DLD1 (cell line): ENCODE results near the gene INO80C.

ENCODE experiments used
- in situ Hi-C: cut with HindIII; loops from 2 replicates; pipeline ENCODE4 v1.10.0; 2017; ENCODE audit warnings: low sequenced_read_pairs

The INO80C gene, protein sequence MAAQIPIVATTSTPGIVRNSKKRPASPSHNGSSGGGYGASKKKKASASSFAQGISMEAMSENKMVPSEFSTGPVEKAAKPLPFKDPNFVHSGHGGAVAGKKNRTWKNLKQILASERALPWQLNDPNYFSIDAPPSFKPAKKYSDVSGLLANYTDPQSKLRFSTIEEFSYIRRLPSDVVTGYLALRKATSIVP

DNA sequence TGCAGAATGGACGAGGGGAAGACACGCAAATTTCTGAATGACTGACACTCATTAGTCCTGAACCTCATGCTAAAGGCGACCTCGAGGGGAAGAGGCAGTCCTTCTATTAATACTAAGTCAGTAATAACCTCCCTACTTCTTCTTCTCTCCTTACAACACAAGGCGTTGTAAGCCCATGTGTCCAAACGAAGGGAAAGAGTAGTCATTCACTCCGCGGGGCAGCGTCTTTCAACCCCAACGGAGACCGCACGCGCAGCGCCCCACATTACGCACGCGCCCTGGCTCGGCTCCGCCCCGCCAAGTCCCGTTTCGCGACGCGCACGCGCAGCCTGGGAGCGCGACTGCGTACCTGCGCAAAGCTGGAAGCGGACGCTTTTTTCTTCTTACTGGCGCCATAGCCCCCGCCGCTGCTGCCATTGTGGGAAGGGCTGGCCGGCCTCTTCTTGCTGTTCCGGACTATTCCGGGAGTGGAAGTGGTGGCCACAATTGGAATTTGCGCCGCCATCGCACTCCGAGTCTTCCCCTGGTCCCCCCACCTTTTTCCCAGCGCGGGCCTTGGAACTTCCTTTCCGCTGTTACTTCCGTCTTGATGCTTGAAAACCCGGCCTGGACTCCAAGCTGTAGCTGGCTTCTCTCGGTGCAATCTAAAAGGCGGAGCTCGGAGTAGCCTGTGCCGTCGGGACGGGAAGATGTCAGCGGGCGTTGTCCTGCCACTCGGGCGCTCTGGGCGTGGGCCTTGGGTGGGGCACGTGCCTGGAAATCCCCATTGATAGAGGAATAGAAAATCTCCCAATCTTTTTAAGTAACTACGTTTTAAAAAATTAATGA, at the start of gene INO80C:
TSS of gene INO80C (minus strand) at position 591 of the 828 bp plus-strand sequence. CDS start at position 505, 86 bp downstream.
- in situ Hi-C loops = no loop called here

DNA sequence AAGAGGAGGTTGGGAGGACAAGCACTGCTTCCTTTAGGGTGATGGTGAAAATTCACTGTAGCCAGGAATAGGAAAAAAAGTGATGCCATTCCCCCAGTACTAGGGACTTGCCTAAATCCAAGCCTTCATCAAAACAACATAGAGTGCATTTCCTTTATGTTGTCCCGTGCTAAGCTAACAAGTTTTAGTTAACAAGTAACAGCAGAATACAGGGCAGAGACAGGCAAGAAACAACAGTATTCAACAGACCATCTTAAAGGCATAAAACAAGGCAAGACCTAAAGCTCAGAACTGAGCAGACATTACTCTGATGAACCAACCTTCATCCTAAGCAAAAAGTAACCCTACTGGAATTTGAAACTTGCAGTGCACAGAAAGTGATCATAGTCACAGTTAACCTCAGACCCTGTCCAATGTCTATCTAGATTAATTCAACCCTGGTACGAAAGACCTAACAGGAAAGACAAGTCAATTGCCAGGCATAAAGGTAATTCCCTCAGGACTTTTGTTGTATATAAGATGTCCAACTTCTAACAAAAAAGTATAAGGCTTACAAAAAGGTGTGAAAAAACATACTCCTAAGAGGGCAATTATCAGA, 49.3 kb upstream of the INO80C start:
- in situ Hi-C loops = no loop called here

- in situ Hi-C loops = no loop called here
Observed at GRCh38 chr18:35542356-35542755, 44.6 kb upstream of the INO80C start.

GRCh38 chr18:35535297-35535696, 37.5 kb upstream of the INO80C start:
- in situ Hi-C loops = no loop called here

DNA sequence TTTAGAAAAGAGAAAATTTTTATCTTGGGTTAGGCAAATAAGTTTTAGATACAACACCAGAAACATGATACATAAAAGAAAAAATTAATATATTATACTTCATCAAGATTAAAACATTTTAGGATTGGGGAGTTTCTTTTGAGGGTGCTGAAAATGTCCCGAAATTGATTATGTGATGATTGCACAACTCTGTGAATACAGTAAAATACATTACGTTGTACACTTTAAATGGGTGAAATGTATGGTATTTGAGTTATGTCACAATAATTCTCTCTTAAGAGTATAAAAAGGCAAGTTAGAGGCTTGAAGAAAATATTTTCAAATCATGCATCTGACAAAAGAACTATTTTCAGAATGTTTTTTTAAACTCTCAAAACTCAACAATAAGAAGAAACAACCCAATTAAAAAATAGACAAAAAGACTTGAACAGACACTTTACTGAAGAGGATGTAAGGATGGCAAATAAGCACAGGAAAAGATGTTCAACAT, 36.2 kb upstream of the INO80C start:
- in situ Hi-C loops = no loop called here

DNA sequence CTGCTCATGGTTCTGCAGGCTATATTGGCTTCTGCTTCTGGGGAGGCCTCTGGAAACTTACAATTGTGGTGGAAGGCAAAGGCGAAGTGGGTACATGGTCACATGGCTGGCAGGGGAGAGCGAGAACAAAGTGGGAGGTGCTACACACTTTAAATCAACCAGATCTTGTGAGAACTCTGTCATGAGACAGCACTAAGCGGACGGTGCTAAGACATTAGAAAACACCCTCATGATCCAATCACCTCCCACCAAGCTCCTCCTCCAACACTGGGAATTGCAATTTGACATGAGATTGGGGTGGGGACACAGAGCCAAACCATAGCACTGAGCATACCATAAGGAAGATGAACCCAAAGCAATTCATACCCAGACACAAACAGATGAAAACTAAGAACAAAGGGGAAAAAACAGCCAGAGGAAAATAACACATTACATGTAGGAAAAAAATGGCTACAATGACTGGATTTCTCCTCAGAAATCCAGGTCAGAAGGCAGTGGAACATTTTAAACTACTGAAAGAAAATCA, 31.1 kb upstream of the INO80C start:
- in situ Hi-C loops = no loop called here

GRCh38 chr18:35526495-35527059, 28.8 kb upstream of the INO80C start:
- in situ Hi-C loops = no loop called here

- in situ Hi-C loops = no loop called here
Observed at GRCh38 chr18:35525795-35526494, 28.2 kb upstream of the INO80C start.

DNA sequence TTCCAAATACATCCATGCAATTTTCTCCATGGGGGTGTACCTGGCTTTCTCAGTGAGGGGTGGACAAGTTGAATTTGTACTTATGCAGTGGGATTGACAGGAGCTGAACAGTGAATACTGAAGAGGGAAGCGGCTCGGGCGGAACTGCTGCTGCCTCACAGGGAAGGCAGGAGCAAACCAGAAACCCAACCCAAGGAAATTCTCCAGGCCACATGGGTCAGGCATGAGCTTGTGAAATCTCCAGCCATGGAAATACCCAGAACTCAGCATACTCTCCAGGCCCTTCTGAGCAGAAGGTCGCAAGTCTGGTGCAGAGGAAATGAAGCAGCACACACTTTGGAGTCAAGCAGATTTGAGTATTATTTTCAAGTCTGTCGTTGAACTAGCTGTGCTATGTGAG, 26.5 kb upstream of the INO80C start:
- in situ Hi-C loops = no loop called here

- in situ Hi-C loops = no loop called here
Observed at GRCh38 chr18:35522130-35522959, 24.6 kb upstream of the INO80C start.

DNA sequence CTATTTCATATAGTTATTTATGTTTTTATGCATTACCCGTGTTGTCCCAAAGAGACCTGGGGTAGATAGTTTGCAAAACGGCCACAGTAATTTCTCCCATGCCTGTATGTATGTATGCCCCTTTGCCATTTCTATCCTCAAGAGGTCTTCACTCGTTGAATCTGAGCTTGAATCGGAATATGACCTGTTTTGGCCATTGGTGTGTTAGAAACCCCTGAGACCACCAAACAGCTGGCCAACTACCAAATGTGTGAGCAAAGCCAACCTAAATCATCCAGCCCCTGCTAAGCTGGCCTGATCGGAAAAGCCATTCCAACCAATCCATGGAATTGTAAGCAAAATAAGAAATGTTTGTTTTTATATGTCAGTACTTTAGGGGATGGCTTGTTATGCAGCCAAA, 23.4 kb upstream of the INO80C start:
- in situ Hi-C loops = no loop called here

DNA sequence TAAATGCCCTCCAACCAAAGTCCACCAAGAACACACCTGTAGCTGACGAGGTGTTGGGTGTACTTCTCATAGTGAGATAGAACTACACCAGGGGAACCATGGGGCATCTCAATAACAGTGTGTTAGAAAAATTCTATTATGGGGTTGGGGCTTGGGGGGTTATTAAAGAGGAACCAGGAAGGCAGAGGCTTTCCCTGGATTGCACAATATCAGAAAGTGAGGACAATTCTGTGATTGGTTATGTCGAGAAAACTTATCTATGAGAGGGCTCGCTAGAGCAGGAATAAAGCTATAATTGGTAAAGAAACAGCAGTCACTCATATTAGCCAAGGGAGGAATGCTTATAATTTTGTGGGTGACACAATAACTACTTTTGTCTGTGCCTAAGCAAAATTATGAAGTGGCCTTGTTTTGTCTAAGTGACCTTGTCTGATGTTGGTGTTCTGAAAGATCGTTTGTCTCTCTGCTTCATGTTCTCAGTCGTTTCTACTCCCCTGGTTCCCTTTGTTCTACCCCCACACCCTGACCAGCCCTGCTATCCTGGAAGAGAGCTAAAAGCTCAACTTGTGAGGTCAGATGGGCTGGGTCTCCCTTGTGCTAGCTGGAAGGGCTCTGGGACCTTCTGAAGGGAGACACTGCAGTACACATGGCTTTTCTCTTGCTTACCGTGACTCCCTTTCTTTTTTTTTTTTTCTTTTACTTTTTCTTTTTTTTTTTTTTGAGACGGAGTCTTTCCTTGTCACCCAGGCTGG, 21.6 kb upstream of the INO80C start:
- in situ Hi-C loops = no loop called here

DNA sequence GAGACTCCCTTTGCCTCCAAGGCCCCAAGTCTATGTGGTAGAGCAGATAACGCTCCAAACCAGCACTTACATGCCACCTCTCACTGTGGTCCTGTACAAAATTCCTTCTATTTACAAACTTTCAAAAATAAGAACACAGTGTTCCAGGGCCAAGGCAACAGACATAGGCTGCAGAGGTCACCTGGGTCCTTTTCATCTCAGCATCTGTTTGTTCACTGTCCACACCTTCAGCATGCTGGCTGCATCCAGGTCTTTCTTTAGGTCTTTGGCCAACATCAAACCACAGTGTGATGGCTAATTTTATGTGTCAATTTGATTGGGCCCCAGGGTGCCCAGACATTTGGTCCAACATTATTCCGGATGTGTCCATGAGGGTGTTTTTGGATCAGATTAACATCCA, 20.0 kb upstream of the INO80C start:
- in situ Hi-C loops = no loop called here

GRCh38 chr18:35516789-35517188, 19.0 kb upstream of the INO80C start:
- in situ Hi-C loops = no loop called here

DNA sequence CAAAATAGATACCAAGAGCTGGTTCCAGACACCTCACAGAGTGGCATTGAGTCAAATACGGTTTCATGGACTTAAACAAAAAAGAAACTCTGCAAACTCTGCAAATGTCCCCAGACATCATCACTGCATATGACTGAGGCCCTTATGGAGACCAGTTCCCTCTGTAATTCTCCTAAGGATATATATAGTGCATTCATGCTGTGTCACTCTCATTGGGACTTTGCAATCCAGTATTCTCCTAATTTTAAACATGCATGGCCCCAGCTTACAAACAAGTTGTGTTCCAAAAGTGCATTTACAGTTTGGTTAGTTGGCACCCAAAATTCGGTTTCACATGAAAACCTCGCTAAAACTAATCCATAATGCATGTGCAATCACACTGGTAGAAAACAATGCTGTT, 18.6 kb upstream of the INO80C start:
- in situ Hi-C loops = no loop called here

DNA sequence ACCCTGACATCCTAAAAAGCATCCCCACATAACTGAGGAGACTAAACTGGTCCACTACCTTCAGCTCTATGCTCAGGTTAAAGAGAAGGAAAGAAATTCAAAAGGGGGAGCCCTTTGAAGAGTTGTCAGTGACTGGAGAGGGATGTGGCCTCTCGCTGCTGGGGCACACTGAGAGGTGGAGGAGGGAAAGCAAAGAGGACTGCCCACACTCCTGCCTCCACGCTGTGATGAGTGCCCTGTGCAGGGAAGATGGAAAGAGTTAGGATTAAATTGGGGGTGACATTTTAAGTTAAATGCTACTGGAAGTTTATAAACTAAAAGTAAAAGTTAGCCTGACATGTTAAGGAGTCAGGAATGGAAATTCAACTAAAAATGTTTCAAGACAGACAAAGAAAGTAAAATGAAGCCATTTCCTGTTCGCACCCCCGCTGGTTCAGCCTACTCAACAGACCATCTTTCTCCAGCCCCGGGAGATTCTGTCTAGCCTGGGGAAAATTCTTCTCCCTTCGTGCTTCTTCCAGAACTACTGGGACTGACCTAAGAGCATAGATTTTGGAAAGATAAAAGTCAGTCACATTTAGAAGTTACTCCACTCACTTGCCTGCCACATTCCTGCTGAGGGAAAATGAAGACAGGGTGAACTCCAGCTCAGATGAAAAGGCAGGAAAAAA, 17.8 kb upstream of the INO80C start:
- in situ Hi-C loops = no loop called here

DNA sequence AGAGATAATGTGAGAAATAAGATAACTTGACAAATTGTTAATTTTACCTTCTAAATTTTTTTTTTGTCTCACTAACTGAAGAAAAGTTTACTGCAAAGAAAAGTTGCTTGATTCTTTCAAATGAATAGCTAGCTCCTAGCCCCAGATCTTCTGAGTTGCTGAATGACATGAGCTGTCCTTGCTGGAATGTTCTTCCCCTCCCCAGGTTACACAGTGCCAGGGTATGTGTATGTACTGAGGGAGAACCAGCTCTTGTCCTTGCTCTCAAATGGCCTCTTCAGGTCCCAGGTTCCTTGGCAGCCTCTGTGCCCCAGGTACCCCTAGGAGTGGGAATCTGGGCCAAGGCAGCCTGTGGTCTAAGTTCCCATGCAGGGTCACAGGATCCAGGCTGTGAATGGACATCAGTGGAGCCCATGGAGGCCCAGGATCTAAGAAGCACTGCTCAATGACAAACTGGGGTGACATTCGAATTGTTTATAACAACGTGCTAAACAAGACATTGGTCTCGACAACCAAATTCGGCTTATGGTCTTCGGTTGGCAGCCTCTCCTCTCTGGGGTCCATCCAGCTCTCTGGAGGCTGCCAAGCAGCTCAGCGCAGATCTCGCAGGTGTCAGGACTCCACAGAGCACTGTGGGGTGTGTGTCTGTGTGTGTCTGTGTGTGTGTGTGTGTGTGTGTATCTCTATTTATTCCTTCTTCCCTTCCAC, 17.1 kb upstream of the INO80C start:
- in situ Hi-C loops = no loop called here

DNA sequence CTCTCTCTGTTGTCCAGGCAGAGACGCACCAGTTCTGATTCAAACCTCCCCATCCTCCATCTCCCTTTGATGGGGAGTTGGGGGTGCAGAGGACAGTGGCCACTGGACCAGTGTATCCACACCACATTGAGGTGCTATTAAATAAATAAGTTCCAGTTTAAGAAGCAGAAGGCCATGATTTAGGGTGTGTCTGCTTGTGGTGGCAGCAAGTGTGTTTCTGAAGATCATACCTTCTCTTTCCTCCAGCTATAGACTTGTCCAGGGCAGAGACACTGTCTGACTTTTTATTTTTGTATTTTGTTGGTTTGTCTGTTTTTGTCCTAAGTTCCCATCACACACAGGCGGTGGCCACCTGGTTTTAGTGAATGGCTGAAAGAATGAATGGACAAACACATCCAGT, 16.5 kb upstream of the INO80C start:
- in situ Hi-C loops = no loop called here
